ENCODE results near the gene ATG16L1. TPM values are rescaled to one million over a fixed set of nuclear protein-coding genes. Genes with fewer than 3 reads are reported as not detected.

Gene ATG16L1
- polyA plus RNA-seq, 3 donors: 3.3 to 22.9 (median 4.3) TPM

DNA sequence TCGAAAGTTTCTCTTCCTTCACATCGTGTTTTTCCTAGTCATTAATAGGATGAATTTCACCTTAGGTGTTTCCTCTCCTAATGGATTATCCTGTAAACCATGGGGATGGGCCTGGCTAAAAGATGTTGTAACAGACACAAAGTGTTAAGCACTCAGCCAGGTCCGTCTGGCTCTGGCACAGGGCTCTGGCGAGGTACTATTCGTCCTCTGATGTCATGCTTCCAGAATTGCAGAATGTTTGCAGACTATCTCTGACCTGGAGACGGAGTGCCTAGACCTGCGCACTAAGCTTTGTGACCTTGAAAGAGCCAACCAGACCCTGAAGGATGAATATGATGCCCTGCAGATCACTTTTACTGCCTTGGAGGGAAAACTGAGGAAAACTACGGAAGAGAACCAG, 13.2 kb downstream of the ATG16L1 start:
- intact Hi-C loops (cut with micrococcal nuclease): no loop called here

DNA sequence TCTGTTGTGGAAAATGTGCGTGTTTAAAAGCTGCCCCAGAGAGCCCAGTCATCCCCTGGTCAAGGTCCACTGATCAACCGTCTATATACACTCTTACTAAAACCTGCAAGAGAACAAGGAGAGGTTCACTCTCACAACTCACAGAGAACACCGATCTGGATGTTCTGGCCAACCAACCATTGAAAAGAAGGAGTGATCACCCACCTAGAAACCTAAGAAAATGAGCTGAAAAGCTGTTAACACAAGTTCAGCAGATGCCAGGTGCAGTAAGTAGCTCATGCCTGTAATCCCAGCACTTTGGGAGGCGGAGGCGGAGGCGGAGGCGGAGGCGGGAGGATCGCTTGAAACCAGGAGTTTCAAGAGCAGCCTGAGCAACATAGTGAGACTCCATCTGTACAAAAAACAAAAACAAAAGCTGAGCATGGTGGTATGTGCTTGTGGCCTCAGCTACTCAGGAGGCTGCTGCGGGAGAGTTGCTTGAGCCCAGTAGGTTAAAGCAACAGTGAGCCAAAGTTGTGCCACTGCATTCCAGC, 14.5 kb downstream of the ATG16L1 start:
- Histone ChIP-seq H3K9me3 (replicated peaks in 1 of 2; ENCODE audit: control insufficient read depth in 1 of 2, insufficient read depth in 1 of 2, low read length in 2 of 2) (no peaks in the 10 kb centered on the region), H3K36me3 (replicated peaks in 1 of 2; ENCODE audit: control insufficient read depth in 1 of 2, insufficient read depth in 2 of 2, low read length in 2 of 2) (peaks cover 90 to 100% of the 10 kb centered on the region in 2 donors), H3K9ac (ENCODE audit: insufficient read depth, low read length, poor library complexity, severe bottlenecking) (no peak overlapping the region), H3K79me2 (ENCODE audit: insufficient read depth, low read length) (peaks cover 4% of the 10 kb centered on the region), H3K4me1 (ENCODE audit: control insufficient read depth in 1 of 2, insufficient read depth in 2 of 2, low read length in 2 of 2) (no peaks in the 10 kb centered on the region), H3K4me3 (replicated peaks in 1 of 3; ENCODE audit: low read depth in 2 of 3, low read length in 3 of 3) (no peak overlapping the region), H2AFZ (ENCODE audit: insufficient read depth, low read depth, low read length, poor library complexity, severe bottlenecking) (no peak overlapping the region), H3K27me3 (ENCODE audit: control insufficient read depth in 2 of 2, insufficient read depth in 2 of 2, low read length in 2 of 2) (no peaks in the 10 kb centered on the region), H3K4me2 (replicated peaks; ENCODE audit: extremely low read depth, low read length, poor library complexity, severe bottlenecking) (no peak overlapping the region), H3K27ac (ENCODE audit: low read depth in 1 of 2, low read length in 2 of 2) (no peak overlapping the region), H4K20me1 (ENCODE audit: insufficient read depth, low read length) (peaks cover 19% of the 10 kb centered on the region)
- TF ChIP-seq, protein P1, sequence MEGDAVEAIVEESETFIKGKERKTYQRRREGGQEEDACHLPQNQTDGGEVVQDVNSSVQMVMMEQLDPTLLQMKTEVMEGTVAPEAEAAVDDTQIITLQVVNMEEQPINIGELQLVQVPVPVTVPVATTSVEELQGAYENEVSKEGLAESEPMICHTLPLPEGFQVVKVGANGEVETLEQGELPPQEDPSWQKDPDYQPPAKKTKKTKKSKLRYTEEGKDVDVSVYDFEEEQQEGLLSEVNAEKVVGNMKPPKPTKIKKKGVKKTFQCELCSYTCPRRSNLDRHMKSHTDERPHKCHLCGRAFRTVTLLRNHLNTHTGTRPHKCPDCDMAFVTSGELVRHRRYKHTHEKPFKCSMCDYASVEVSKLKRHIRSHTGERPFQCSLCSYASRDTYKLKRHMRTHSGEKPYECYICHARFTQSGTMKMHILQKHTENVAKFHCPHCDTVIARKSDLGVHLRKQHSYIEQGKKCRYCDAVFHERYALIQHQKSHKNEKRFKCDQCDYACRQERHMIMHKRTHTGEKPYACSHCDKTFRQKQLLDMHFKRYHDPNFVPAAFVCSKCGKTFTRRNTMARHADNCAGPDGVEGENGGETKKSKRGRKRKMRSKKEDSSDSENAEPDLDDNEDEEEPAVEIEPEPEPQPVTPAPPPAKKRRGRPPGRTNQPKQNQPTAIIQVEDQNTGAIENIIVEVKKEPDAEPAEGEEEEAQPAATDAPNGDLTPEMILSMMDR (IDR thresholded peaks at IDR 0.05): no peak
- WGBS (ENCODE audit: insufficient coverage): 100% methylated on average over 4 of the region's 10 CpGs
- intact Hi-C loops (cut with micrococcal nuclease): no loop called here
- H3K27me3 Mint-ChIP-seq (ENCODE audit: low read depth in 3 of 3): peaks cover 0 to 2% (median 0%) of the 10 kb centered on the region in 3 donors
- H3K4me1 Mint-ChIP-seq: peaks cover 2% of the 10 kb centered on the region
- DNase-seq: no peak
- no peak overlapping the region for H3K27ac Mint-ChIP-seq
- no peaks in the 10 kb centered on the region for H3K9me3 Mint-ChIP-seq
- no peak overlapping the region for H3K4me3 Mint-ChIP-seq
- peaks cover 91 to 98% of the 10 kb centered on the region in 2 donors for H3K36me3 Mint-ChIP-seq

More for the DNA sequence above, 13.2 kb downstream of the ATG16L1 start:
- H3K27ac Mint-ChIP-seq: peak overlapping the region in 1 of 7 donors; percentile 28
- peaks cover 2% of the 10 kb centered on the region for H3K4me1 Mint-ChIP-seq
- Histone ChIP-seq H3K9me3 (replicated peaks in 1 of 2; ENCODE audit: control insufficient read depth in 1 of 2, insufficient read depth in 1 of 2, low read length in 2 of 2) (no peaks in the 10 kb centered on the region), H3K9ac (ENCODE audit: insufficient read depth, low read length, poor library complexity, severe bottlenecking) (no peak overlapping the region), H3K4me1 (ENCODE audit: control insufficient read depth in 1 of 2, insufficient read depth in 2 of 2, low read length in 2 of 2) (no peaks in the 10 kb centered on the region), H2AFZ (ENCODE audit: insufficient read depth, low read depth, low read length, poor library complexity, severe bottlenecking) (no peak overlapping the region), H3K27ac (ENCODE audit: low read depth in 1 of 2, low read length in 2 of 2) (no peak overlapping the region), H3K4me2 (replicated peaks; ENCODE audit: extremely low read depth, low read length, poor library complexity, severe bottlenecking) (no peak overlapping the region), H3K36me3 (replicated peaks in 1 of 2; ENCODE audit: control insufficient read depth in 1 of 2, insufficient read depth in 2 of 2, low read length in 2 of 2) (peaks cover 94 to 100% of the 10 kb centered on the region in 2 donors), H3K27me3 (ENCODE audit: control insufficient read depth in 2 of 2, insufficient read depth in 2 of 2, low read length in 2 of 2) (no peaks in the 10 kb centered on the region), H3K79me2 (ENCODE audit: insufficient read depth, low read length) (peaks cover 15% of the 10 kb centered on the region), H4K20me1 (ENCODE audit: insufficient read depth, low read length) (peaks cover 32% of the 10 kb centered on the region), H3K4me3 (replicated peaks in 1 of 3; ENCODE audit: low read depth in 2 of 3, low read length in 3 of 3) (no peak overlapping the region)
- WGBS (ENCODE audit: insufficient coverage): 96% methylated on average over 6 of the region's 8 CpGs
- peaks cover 92 to 98% of the 10 kb centered on the region in 2 donors for H3K36me3 Mint-ChIP-seq
- H3K9me3 Mint-ChIP-seq: no peaks in the 10 kb centered on the region
- DNase-seq: no peak
- H3K4me3 Mint-ChIP-seq: no peak overlapping the region
- TF ChIP-seq, protein P1 (IDR thresholded peaks at IDR 0.05): no peak
- H3K27me3 Mint-ChIP-seq (ENCODE audit: low read depth in 3 of 3): peaks cover 0 to 2% (median 0%) of the 10 kb centered on the region in 3 donors

Data from CD14-positive monocyte (primary cell).